Nephron progenitor cell (in vitro differentiated cells): ENCODE data around the gene ANKRD13A.

Source experiments
- DNase-seq: peaks from one replicate; pipeline ENCODE4 v3.0.0; 2021
- H3K27ac Mint-ChIP-seq: 2 replicates; pipeline ENCODE4 v1.8.0; 2021; ENCODE audit warnings: mild to moderate bottlenecking, moderate library complexity, mixed read lengths
- H3K27me3 Mint-ChIP-seq: 2 replicates; pipeline ENCODE4 v1.8.0; 2021; ENCODE audit warnings: mild to moderate bottlenecking, low read depth, mixed read lengths; ENCODE audit not compliant: poor library complexity
- H3K36me3 Mint-ChIP-seq: 2 replicates; pipeline ENCODE4 v1.8.0; 2021; ENCODE audit warnings: low read depth, mixed read lengths
- H3K4me1 Mint-ChIP-seq: 2 replicates; pipeline ENCODE4 v1.8.0; 2021; ENCODE audit warnings: mixed read lengths
- H3K4me3 Mint-ChIP-seq: 2 replicates; pipeline ENCODE4 v1.8.0; 2021; ENCODE audit warnings: mild to moderate bottlenecking, moderate library complexity, mixed read lengths
- H3K9me3 Mint-ChIP-seq: 2 replicates; pipeline ENCODE4 v1.8.0; 2021; ENCODE audit warnings: mild to moderate bottlenecking, moderate library complexity, mixed read lengths
- TF ChIP-seq, protein P1 (sequence below): fragments of 200-600 bp; sonication (generic); IDR thresholded peaks from 2 replicates; pipeline ENCODE4 v1.5.0; 2021; ENCODE audit warnings: antibody characterized with exemption

The ANKRD13A gene

DNA sequence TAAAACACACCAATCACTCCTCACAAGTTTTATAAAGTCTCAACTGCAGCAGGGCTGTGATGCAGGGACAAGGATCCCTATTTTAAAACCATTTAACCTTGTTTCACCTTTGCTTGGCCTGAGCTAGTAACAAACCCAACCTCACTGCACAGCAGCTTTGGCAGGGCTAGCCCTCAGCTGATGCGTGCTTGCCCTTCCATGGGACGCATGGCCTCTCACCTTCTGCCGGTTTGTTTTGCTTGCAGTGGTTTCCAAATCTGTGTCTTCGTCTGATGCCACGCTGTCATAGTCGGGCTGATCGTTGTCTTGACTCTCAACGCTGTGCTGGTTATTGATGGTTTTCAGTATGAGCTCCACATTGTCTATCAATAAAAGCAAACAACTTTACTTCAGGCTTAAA lies 46.4 kb upstream of the ANKRD13A start:
- no peaks in the 10 kb centered on the region for H3K27me3 Mint-ChIP-seq
- peaks cover 29% of the 10 kb centered on the region for H3K4me1 Mint-ChIP-seq
- H3K4me3 Mint-ChIP-seq = no peak overlapping the region
- peaks cover 67% of the 10 kb centered on the region for H3K36me3 Mint-ChIP-seq
- H3K27ac Mint-ChIP-seq = peak overlapping the region; percentile 29
- TF ChIP-seq, protein P1, sequence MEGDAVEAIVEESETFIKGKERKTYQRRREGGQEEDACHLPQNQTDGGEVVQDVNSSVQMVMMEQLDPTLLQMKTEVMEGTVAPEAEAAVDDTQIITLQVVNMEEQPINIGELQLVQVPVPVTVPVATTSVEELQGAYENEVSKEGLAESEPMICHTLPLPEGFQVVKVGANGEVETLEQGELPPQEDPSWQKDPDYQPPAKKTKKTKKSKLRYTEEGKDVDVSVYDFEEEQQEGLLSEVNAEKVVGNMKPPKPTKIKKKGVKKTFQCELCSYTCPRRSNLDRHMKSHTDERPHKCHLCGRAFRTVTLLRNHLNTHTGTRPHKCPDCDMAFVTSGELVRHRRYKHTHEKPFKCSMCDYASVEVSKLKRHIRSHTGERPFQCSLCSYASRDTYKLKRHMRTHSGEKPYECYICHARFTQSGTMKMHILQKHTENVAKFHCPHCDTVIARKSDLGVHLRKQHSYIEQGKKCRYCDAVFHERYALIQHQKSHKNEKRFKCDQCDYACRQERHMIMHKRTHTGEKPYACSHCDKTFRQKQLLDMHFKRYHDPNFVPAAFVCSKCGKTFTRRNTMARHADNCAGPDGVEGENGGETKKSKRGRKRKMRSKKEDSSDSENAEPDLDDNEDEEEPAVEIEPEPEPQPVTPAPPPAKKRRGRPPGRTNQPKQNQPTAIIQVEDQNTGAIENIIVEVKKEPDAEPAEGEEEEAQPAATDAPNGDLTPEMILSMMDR = no peak
- peaks cover 3% of the 10 kb centered on the region for H3K9me3 Mint-ChIP-seq
- DNase-seq = no peak

DNA sequence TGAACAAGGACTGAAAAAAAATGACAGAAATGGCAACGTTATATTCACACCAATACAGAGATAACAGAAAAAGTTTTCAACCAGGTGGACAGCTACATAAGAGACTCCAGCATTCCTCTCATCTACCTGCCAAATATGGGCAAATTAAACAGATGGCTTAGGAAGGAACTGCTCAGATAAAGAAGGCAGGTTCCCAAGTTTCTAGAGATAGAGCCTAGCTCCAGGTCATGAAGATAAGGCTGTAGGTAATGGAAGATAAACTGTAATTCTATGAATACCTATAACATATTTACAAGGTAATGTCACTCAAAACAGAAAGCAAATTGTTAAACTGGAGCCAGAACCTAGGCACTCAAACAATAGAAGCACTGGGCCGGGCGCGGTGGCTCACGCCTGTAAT lies 45.6 kb upstream of the ANKRD13A start:
- DNase-seq = no peak
- Mint-ChIP-seq H3K36me3 (peaks cover 70% of the 10 kb centered on the region), H3K27me3 (no peaks in the 10 kb centered on the region), H3K4me3 (no peak overlapping the region), H3K9me3 (peaks cover 3% of the 10 kb centered on the region), H3K27ac (peak overlapping the region; percentile 29), H3K4me1 (peaks cover 23% of the 10 kb centered on the region)
- TF ChIP-seq, protein P1 = no peak

DNA sequence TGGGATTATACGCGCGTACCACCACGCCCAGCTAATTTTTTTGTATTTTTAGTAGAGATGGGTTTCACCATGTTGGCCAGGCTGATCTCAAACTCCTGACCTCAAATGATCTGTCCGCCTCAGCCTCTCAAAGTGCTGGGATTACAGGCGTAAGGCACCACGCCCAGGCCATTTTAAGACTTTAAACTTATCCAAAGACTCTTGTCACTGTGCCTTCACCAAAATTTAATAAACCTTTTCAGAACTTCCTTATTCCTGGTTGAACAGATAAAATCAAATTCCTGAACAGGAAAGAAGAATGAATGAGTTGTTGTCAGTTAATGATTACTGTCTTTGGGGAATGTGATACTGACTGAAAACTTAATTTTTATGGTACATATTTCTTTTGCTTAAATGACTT lies 40.9 kb upstream of the ANKRD13A start:
- Mint-ChIP-seq H3K4me1 (no peaks in the 10 kb centered on the region), H3K27me3 (no peaks in the 10 kb centered on the region), H3K9me3 (peaks cover 3% of the 10 kb centered on the region), H3K27ac (no peak overlapping the region), H3K36me3 (peaks cover 71% of the 10 kb centered on the region), H3K4me3 (no peak overlapping the region)
- TF ChIP-seq, protein P1 = no peak
- no peak for DNase-seq

DNA sequence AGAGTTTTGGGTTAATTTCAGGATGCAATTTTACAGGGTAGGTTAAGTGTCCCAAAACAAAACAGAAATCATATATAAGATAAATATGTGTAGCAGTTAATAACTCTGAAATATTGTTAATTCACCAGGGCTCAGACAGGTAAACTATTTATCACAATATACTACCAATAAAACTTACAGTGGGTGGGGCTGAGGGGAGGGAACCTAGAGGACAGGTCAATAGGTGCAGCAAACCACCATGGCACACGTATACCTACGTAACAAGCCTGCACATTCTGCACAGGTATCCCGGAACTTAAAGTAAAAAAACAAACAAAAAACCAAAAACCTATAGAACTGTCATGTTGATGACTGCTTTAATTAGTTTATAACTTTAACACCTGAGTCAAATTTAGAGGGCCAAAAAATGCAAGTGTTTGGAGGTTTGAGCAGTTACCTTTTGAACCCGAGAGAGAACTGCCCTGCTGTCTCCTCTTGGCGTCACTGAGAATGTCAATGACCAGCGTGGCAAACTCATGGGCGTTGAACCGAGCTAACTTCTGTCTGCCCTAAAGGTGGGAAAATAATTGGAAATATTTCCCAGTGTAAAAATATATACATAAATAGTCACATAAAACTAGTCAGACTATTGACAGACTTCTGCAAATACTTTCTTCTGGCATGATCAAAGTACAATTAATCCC lies 39.7 kb upstream of the ANKRD13A start:
- no peak for DNase-seq
- no peak overlapping the region for H3K4me3 Mint-ChIP-seq
- peaks cover 3% of the 10 kb centered on the region for H3K9me3 Mint-ChIP-seq
- no peaks in the 10 kb centered on the region for H3K27me3 Mint-ChIP-seq
- TF ChIP-seq, protein P1 = no peak
- no peaks in the 10 kb centered on the region for H3K4me1 Mint-ChIP-seq
- H3K27ac Mint-ChIP-seq = no peak overlapping the region
- H3K36me3 Mint-ChIP-seq = peaks cover 69% of the 10 kb centered on the region

DNA sequence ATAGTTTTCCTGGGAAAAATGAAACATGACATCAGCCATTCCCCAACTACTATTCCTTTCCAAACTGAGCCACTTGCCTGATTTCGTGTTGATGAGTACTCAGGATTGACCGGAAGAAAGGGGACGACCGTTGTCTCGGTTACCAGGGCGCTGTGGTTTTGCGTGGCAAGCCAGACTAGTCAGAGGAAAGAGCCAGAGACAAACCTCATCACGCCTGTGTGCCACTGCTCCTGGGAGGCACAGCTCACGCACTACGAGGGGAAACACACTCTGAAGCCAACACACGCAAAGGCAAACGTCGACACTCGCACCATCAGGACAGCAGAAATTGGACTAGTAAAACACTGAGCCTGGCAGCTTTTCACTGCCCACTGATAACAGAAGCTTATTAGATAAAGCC lies 38.0 kb upstream of the ANKRD13A start:
- TF ChIP-seq, protein P1 = no peak
- no peaks in the 10 kb centered on the region for H3K27me3 Mint-ChIP-seq
- no peak overlapping the region for H3K4me3 Mint-ChIP-seq
- DNase-seq = no peak
- H3K9me3 Mint-ChIP-seq = peaks cover 3% of the 10 kb centered on the region
- H3K27ac Mint-ChIP-seq = no peak overlapping the region
- no peaks in the 10 kb centered on the region for H3K4me1 Mint-ChIP-seq
- H3K36me3 Mint-ChIP-seq = peaks cover 70% of the 10 kb centered on the region

DNA sequence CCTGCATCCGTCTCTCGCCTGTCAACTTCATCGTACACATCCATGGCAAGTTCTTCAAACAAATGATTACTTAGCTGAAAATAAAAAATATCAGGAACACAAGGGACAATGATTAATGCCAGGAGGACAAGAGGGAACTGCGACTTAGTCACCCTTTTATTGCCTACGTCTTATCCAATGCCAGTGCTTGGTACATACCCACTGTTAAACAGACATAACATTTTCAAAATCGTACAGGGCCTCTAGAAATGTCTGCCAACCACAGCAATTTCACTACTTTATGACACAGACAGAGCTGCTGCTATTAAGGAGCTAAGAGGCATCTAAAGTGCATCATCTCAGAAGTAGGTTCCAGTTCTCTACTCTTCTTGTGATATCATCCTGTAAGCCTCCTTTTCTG lies 37.6 kb upstream of the ANKRD13A start:
- peaks cover 3% of the 10 kb centered on the region for H3K9me3 Mint-ChIP-seq
- TF ChIP-seq, protein P1 = no peak
- H3K36me3 Mint-ChIP-seq = peaks cover 70% of the 10 kb centered on the region
- no peaks in the 10 kb centered on the region for H3K4me1 Mint-ChIP-seq
- DNase-seq = no peak
- H3K27me3 Mint-ChIP-seq = no peaks in the 10 kb centered on the region
- H3K4me3 Mint-ChIP-seq = no peak overlapping the region
- H3K27ac Mint-ChIP-seq = no peak overlapping the region
